GM23338 (cell line): ENCODE measurements around the gene ATP8A1.

Experiments
- CTCF ChIP-seq, 2 experiments: fragments of 200-600 bp in 1 of 2; sonication (generic) in 1 of 2; conservative IDR thresholded peaks; 2 replicates each; pipeline versions ENCODE4 v1.5.1 to v1.6.1; 2016 to 2017; ENCODE audit warnings: antibody characterized with exemption in 2 of 2, low read depth in 2 of 2, mild to moderate bottlenecking in 2 of 2, moderate library complexity in 1 of 2
- JUNB ChIP-seq: IDR thresholded peaks from one replicate; pipeline ENCODE4 v1.6.1; 2016; ENCODE audit warnings: antibody characterized with exemption; ENCODE audit not compliant: unreplicated experiment
- POLR2AphosphoS5 ChIP-seq: IDR thresholded peaks from 2 replicates; pipeline ENCODE4 v1.6.1; 2016; ENCODE audit warnings: antibody characterized with exemption, low read depth

- 0 out of 2 replicates have a peak, but pooled peaks have one; percentile 40 for TF ChIP-seq POLR2AphosphoS5
- TF ChIP-seq CTCF (conservative IDR thresholded peaks at IDR 0.05; ENCODE audit: low read depth in 2 of 2), result no peak
- TF ChIP-seq JUNB, result no peak
These were observed 141.6 kb downstream of the ATP8A1 start for GRCh38 chr4:42515156-42515884.
